SW 1271 (cell line): Measurements from ENCODE around the gene PKHD1.

Experiments used
- DNase-seq, 2 experiments: peaks; one replicate each; lab custom pipeline; 2025; lab: John Stamatoyannopoulos, UW

PKHD1 gene

GRCh38 chr6:51684603-51685002, 402.8 kb downstream of the PKHD1 start:
- no peak for DNase-seq

DNA sequence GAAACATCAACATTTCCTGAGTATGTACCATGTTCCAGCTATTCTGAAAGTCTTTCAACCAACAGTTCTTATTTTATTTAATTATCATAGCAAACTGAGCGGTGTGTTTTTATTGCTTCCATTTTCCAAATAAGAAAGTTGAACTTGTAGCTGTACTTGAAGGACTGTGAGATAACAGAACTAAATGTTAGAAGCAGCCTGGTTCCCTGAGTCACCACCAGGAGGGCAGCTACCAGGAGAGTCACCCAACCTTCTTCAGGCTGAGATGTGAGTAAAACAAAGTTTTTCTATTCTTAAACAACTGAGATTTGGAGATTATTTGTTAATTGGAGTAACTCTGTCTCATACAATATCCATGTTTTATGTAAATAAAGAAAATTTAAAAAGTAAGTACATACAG, 403.4 kb downstream of the PKHD1 start:
- DNase-seq, result no peak

DNA sequence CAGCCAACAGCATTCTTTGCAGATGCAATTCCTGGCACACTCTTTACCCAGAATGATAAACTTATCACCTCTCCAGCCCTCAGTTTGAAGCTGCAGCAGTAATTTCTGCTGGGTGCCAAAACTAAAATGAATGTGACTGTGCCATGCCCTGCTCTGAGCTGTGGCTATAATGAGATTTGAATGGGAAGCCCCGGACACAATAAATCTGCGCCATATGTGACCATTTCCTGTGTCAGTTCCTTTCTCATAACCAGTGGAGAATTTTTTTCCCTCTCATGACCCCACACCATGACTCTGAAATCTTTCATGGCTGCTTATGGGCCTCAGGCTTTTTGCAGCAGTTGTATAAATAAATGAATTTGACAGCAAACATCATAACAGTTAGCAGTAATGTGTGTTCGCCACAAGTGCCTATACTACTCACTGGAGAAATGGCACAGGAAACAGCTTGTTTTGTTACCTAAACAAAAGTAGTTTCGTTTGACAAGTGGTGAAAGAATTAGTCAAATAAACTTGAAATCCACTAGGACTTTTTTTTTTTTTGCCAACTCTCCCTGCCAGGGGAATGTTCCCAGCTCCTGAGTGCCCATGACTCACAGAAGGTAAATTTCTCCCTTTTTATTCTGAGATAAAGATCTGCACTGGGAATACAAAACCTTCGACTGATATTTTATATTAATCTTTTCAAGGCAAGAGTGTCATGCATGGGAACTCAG, 408.4 kb downstream of the PKHD1 start:
- no peak for DNase-seq

GRCh38 chr6:51678274-51678673, 409.1 kb downstream of the PKHD1 start:
- DNase-seq, result no peak

GRCh38 chr6:51675922-51676275, 411.5 kb downstream of the PKHD1 start:
- DNase-seq, result no peak

DNA sequence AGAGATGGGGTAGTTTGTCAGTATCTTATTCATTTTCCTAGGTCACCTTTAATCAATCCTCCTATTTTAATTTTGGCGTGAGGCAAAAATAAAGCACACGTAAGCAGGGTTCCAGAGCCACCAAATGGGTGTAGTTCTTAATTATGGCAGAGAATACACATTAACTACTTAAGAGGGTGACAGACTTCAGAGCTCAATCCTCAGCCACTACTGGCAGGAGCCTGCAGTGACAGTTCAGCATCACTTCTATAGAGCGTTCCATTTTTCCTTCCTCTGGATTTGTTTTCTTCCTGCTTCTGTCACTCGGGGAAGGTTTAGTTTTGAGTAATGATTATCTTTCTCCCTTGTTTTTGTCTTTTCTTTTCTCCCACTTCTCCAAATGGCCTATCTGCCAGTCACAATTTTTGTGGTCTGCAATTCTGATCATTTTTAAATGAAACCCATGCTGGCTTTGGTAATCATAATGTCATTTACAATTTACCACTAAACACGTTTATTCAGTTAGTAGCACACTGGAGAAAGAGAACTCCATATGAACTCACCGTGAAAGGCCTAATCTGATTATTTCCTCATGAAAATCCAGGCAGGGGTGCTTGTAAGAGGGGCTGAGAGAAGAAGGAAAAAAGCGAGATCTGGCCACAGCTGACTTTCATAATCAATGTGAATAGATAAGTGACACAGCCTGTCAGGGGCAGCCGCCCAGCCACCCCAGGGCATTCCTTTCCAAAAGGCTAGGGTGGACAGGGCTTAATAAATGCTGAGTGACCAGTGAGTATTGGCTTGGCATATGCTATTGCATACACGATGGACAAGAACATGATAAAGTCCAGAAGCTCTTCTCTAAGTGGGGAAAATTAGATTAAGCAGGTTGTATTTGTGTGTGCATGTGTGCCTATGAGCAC, 412.1 kb downstream of the PKHD1 start:
- no peak for DNase-seq

DNA sequence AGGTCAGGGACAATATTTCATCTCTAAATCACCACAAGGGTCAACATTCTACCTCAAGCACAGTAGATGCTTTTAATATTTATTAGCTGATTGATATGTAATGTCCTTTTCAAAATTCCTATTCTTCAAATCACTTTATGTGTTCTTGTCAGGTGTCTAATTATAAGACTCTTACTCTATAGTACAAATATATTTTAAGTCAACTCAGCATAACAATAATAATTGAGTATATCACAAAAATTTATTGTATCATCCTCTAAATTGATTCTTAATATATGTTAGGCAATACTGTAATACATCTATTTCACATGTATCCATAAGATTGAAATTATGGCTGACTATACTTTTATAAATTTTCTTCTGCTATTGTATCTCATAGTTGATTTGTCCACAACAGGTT, 423.9 kb downstream of the PKHD1 start:
- DNase-seq, result no peak

DNA sequence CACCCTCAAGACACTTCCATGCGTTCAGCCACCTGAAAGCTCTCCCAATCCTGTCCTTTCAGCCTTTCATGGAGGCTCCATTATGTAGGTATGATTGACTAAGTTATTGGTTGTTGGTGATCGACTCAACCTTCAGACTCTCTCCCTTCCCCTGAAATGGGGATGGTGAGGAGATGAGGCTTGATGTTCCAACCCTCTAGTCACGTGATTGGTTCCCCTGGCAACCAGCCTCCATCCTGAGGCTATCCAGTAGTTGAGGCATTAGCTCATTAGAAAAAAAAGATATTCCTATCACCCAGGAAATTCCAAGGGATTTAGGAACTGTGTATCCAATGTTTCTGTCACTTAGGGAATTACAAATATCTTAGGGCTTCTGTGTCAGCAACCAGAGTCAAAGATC, 426.6 kb downstream of the PKHD1 start:
- no peak for DNase-seq

DNA sequence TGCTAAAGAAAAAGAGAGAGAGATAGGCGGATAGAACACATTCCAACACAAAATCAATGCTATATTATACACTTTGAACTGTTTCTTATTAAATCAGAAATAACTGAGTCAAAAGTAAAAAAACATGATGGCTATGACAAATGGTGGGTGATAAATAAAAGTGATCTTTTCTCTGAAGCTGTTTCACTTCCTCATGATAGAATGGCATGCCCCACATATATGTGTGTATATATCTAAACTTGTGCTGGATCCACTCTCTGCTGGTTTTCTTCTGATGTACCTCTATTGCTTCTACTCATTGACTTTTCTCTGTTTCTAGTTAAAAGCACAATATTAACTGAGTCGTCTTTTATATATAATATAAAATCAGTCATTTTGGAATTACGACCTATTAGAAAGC, 429.9 kb downstream of the PKHD1 start:
- DNase-seq, result no peak

GRCh38 chr6:51655517-51655916, 431.9 kb downstream of the PKHD1 start:
- DNase-seq, result no peak

- no peak for DNase-seq
Measured at GRCh38 chr6:51654647-51655046, 432.8 kb downstream of the PKHD1 start.

DNA sequence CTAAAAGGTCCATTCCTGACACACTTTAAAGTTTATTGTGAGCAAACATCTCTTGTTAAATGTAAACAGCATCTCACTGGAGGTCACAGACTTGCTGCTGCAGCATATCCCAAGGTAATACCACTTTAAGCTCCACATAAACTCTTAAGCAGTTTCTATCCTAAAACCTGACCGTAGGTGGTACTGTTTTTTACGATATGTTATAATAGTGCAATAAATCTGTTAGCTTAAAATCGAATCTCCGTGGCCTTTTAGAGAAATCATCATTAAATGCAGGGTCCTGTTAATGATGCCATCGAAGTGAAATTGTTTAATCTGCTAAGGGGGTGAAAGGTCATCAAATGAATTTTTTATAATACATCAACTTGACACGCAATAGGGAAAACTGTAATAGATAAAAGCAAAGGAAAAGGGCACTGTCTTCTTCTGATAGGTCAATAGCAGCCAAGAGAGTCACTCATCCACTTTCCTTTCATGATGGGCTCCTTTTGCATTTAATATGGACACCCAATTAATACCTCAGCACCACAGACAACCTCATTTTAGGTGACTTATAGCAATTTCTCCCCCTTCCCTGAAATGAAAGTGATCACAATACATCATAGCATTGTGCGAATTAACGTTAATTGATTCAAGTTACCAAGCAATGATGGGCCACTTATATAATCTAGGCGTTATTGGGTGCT, 436.1 kb downstream of the PKHD1 start:
- DNase-seq, result no peak

- DNase-seq, result no peak
Measured at GRCh38 chr6:51648774-51649173, 438.6 kb downstream of the PKHD1 start.

DNA sequence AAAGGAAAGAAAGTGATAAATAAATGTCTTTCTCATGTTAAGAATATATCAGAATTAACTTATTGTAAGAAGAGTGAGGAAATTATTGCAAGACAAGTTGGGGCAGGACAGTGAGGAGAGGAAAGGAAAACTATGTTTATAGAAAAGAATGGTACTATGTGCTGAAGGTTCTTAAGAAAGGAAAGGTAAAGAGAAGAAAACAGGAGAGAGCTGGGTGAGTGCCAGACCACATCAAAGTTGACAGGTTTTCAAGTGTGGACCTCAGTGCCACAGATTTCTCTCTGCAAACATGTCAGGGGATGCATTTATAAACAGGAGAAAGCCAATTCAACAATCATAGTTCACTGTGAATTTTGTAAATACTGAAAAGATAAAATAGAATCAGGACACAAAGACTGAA, 439.2 kb downstream of the PKHD1 start:
- no peak for DNase-seq

DNA sequence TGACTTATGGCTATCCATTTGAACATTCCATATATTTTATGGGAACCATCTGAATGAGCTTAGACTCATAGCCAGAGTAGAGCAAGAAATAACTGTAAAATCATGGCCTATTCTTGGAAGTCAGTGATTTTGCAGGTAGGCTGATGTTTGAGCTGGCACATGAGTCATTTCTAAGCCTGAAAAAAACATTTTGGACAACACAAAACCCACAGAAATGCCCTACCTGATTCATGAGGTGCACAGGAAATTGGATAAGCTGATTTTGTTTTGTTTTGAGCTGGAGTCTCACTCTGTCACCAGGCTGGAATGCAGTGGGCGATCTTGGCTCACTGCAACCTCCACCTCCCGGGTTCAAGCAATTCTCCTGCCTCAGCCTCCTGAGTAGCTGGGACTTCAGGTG, 443.0 kb downstream of the PKHD1 start:
- no peak for DNase-seq

DNA sequence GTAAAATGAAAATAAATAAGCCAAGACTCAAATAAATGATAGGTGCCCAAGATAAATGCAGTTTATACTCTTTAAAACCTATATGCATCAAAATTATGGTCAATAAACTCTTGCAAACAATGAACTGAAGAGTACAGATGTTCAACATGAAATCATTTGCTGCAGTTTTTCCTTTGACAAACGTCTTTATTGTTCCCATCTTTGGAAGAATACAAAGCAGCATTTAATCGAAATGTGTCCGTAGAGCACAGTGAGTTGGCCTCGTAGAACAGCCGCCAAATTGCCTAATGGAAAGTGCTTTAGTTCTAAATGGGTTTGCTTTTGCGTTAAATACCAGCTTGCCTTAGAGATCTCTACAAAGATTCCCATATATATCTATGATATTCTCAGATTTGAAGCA, 447.4 kb downstream of the PKHD1 start:
- no peak for DNase-seq

DNA sequence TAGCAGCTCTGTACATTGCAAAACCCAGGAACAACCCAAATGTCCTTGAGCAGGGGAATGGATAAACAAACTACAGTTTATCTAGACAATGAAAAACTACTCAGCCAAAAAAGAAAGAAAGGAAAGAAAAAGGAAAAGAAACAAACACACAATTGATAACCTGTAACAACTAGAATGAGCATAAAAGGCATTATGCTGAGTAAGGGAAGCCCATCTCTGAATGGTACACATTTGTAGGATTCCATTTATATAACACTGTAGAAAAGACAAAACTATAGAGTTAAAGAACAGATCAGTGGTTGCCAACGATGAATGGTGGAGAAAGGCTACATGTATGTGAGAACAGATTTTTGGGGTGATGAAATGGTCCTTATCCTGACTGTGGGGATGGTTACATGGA, 454.0 kb downstream of the PKHD1 start:
- no peak for DNase-seq

DNA sequence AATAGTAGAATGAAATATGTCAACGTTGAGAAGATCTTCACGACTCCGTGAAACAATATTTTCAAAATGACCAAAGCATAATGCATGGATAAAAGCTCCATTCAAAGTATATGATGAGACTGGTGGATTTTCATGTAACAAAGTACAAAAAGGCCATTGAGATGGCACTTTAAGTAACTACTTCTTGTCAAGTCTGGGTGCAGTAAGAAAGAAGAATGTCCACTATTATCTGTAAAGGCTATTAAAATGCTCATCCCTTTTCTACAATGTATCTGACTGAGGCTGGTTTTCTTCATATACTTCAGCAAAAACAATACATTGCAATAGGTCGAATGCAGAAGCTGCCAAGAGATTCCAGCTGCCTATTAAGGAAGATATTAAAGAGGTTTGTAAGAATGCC, 457.4 kb downstream of the PKHD1 start:
- DNase-seq, result no peak

DNA sequence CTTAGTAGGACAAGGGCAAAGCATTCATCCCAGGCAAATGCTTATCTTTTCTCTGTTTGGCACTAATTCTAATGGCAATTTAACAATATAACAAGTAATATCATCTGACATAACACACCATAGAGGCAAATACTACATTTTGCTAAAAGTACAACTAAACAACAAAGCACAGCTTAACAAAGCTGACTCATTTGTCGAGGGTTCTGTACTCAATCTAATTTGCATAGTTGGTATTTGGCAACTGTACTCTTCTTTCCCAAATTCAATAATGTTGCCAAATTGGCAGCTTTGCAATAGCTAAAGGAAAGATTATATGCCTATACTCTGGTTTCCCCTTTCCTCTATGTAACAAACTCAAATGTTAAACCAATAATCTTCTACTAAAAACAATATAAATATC, 461.0 kb downstream of the PKHD1 start:
- DNase-seq, result no peak

GRCh38 chr6:51625566-51625965, 461.8 kb downstream of the PKHD1 start:
- no peak for DNase-seq

DNA sequence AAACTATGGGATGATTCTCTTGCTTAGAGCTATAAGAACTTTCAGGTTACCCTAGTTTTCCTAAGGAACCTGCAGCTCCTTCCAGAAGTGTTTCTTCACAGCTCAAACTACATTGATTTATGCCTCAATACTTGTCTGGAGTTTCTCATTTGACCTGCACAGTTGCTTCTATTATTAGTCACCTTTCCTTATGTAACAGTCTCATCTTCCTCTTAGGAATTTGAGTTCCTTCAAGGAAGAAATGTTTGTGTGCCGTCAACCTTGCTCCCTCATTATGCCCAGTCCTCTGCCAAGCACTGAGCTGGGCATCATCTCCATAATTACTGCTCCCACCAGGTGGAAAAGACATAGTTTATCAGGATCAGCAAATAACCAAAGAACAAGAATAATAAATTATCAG, 466.4 kb downstream of the PKHD1 start:
- DNase-seq, result no peak

- DNase-seq, result no peak
Measured at GRCh38 chr6:51619042-51619799, 468.2 kb downstream of the PKHD1 start.
